8988T (cell line): ENCODE results near the gene HYCC1.

ENCODE experiments used
- DNase-seq: peaks from one replicate; pipeline ENCODE4 v3.0.0; 2011

The HYCC1 gene

GRCh38 chr7:23016345-23017253, 2.7 kb upstream of the HYCC1 start:
- no peak for DNase-seq

GRCh38 chr7:23014681-23015080, 751 bp upstream of the HYCC1 start:
- no peak for DNase-seq

- DNase-seq = no peak
Observed at GRCh38 chr7:23012908-23013714, 819 bp downstream of the HYCC1 start.

GRCh38 chr7:23012186-23012585, 1.7 kb downstream of the HYCC1 start:
- no peak for DNase-seq

GRCh38 chr7:23011222-23011924, 2.6 kb downstream of the HYCC1 start:
- no peak for DNase-seq

- no peak for DNase-seq
Observed at GRCh38 chr7:23009303-23009702, 4.6 kb downstream of the HYCC1 start.

- DNase-seq = no peak
Observed at GRCh38 chr7:23004247-23004520, 9.7 kb downstream of the HYCC1 start.

GRCh38 chr7:23003505-23004246, 10.3 kb downstream of the HYCC1 start:
- DNase-seq = no peak

- no peak for DNase-seq
Observed at GRCh38 chr7:23002698-23003097, 11.2 kb downstream of the HYCC1 start.

- no peak for DNase-seq
Observed at GRCh38 chr7:23001610-23002009, 12.3 kb downstream of the HYCC1 start.

- DNase-seq = no peak
Observed at GRCh38 chr7:23000597-23001360, 13.2 kb downstream of the HYCC1 start.

- no peak for DNase-seq
Observed at GRCh38 chr7:22998519-22998896, 15.4 kb downstream of the HYCC1 start.

GRCh38 chr7:22997871-22998518, 15.9 kb downstream of the HYCC1 start:
- no peak for DNase-seq

GRCh38 chr7:22996470-22996869, 17.5 kb downstream of the HYCC1 start:
- no peak for DNase-seq

GRCh38 chr7:22995011-22995410, 18.9 kb downstream of the HYCC1 start:
- no peak for DNase-seq

GRCh38 chr7:22992874-22993840, 20.8 kb downstream of the HYCC1 start:
- DNase-seq = no peak

GRCh38 chr7:22990588-22990949, 23.4 kb downstream of the HYCC1 start:
- DNase-seq = no peak

- DNase-seq = no peak
Observed at GRCh38 chr7:22989643-22990587, 24.0 kb downstream of the HYCC1 start.

- DNase-seq = no peak
Observed at GRCh38 chr7:22985436-22985835, 28.5 kb downstream of the HYCC1 start.
